Chondrocyte (in vitro differentiated cells): ENCODE data around the gene RCN1. TPM values are rescaled to one million over a fixed set of nuclear protein-coding genes. Genes with fewer than 3 reads are reported as not detected.
A peak's percentile ranks its signal among the peaks of the same experiment; 100 is the strongest.

Experiments
- DNase-seq: peaks from one replicate; pipeline ENCODE4 v3.0.0; 2021; ENCODE audit warnings: mixed read lengths, low spot score
- H3K27ac Mint-ChIP-seq: one replicate; pipeline ENCODE4 v1.8.0; 2021; ENCODE audit warnings: mild to moderate bottlenecking, moderate library complexity, mixed read lengths; ENCODE audit not compliant: unreplicated experiment
- H3K27me3 Mint-ChIP-seq: 2 replicates; pipeline ENCODE4 v1.8.0; 2021; ENCODE audit warnings: low read depth, mixed read lengths
- H3K36me3 Mint-ChIP-seq: 2 replicates; pipeline ENCODE4 v1.8.0; 2021; ENCODE audit warnings: low read depth, mixed read lengths
- H3K4me1 Mint-ChIP-seq: 2 replicates; pipeline ENCODE4 v1.8.0; 2021; ENCODE audit warnings: low read depth, mild to moderate bottlenecking, mixed read lengths
- H3K4me3 Mint-ChIP-seq: one replicate; pipeline ENCODE4 v1.8.0; 2021; ENCODE audit warnings: mild to moderate bottlenecking, moderate library complexity, mixed read lengths; ENCODE audit not compliant: unreplicated experiment
- H3K9me3 Mint-ChIP-seq: 2 replicates; pipeline ENCODE4 v1.8.0; 2021; ENCODE audit warnings: low read depth, mixed read lengths
- total RNA-seq: library from RNA; stranded (reverse); gene quantifications from 3 replicates; pipeline ENCODE4 v1.2.1, GENCODE V29; 2021
- TF ChIP-seq, protein P1 (sequence below): fragments of 200-600 bp; sonication (generic); IDR thresholded peaks from 2 replicates; pipeline ENCODE4 v1.5.0; 2021; ENCODE audit warnings: antibody characterized with exemption, mild to moderate bottlenecking, moderate library complexity

Gene RCN1
- total RNA-seq, 1 donor from 2014 or later: 232 TPM

DNA sequence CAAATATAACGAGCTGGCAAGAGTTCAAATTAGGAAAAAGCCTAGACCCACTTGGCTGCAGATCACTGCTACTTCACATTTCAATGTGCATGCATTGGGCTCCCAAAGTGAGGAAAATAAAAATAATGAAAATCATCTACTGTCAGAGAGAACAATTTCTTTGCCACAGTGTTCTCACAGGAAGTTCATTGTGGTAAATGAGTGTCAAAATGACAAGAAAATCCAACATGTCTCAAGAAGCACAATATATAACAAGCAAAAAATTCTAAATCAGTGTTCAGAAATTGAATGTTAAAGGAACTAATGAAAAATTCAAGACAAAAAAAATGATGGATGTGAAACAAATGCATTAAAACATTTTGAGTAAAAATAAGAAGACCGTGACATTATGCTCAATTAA lies 31.3 kb downstream of the RCN1 start:
- no peak overlapping the region for H3K27ac Mint-ChIP-seq
- H3K27me3 Mint-ChIP-seq: peaks cover 32% of the 10 kb centered on the region
- H3K4me3 Mint-ChIP-seq: no peak overlapping the region
- peaks cover 5% of the 10 kb centered on the region for H3K36me3 Mint-ChIP-seq
- TF ChIP-seq, protein P1, sequence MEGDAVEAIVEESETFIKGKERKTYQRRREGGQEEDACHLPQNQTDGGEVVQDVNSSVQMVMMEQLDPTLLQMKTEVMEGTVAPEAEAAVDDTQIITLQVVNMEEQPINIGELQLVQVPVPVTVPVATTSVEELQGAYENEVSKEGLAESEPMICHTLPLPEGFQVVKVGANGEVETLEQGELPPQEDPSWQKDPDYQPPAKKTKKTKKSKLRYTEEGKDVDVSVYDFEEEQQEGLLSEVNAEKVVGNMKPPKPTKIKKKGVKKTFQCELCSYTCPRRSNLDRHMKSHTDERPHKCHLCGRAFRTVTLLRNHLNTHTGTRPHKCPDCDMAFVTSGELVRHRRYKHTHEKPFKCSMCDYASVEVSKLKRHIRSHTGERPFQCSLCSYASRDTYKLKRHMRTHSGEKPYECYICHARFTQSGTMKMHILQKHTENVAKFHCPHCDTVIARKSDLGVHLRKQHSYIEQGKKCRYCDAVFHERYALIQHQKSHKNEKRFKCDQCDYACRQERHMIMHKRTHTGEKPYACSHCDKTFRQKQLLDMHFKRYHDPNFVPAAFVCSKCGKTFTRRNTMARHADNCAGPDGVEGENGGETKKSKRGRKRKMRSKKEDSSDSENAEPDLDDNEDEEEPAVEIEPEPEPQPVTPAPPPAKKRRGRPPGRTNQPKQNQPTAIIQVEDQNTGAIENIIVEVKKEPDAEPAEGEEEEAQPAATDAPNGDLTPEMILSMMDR: no peak
- peaks cover 10% of the 10 kb centered on the region for H3K9me3 Mint-ChIP-seq
- no peak for DNase-seq
- no peaks in the 10 kb centered on the region for H3K4me1 Mint-ChIP-seq

DNA sequence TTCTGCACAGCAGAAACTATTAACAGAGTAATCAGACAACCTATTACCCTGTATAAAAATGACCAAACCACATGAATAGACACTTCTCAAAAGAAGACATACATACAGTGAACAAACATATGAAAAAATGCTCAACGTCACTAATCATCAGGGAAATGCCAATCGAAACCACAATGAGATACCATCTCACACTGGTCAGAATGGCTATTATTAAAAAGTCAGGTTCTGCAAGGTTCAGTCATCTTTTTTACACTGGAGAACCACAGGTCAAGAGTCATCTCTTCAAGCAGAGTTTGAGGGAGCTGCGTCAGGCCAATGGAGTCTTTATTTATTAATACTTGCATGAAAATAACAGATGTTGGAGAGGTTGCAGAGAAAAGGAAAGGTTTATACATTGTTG lies 40.4 kb downstream of the RCN1 start:
- H3K4me3 Mint-ChIP-seq: no peak overlapping the region
- no peak for DNase-seq
- H3K27me3 Mint-ChIP-seq: peaks cover 20% of the 10 kb centered on the region

DNA sequence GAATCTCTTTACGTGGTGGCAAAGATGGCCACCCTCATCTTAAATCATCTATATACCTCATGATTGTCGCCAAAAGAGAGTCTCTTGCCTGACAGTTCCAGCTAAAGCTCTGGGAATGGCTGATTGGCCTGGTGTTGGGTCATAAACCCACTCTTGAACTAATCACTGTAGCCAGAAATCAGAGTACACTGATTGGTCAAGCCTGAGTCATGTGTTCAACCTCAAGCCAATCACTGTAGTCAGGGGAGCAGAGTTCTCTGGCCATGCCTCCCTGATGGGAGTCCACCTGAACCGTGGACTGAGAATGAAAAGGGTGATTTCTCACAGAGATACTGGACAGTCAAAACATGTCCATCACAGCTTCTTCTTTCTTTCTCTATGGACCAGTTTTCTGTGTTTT lies 45.8 kb downstream of the RCN1 start:
- Mint-ChIP-seq H3K9me3 (peaks cover 3% of the 10 kb centered on the region), H3K4me1 (peaks cover 12% of the 10 kb centered on the region), H3K27ac (peak overlapping the region; percentile 60), H3K27me3 (no peaks in the 10 kb centered on the region), H3K4me3 (no peak overlapping the region), H3K36me3 (no peaks in the 10 kb centered on the region)
- DNase-seq: no peak
- TF ChIP-seq, protein P1: no peak

More for the DNA sequence above, 40.4 kb downstream of the RCN1 start:
- no peak overlapping the region for H3K27ac Mint-ChIP-seq
- TF ChIP-seq, protein P1: no peak
- H3K9me3 Mint-ChIP-seq: peaks cover 14% of the 10 kb centered on the region
- H3K4me1 Mint-ChIP-seq: no peaks in the 10 kb centered on the region
- H3K36me3 Mint-ChIP-seq: no peaks in the 10 kb centered on the region

DNA sequence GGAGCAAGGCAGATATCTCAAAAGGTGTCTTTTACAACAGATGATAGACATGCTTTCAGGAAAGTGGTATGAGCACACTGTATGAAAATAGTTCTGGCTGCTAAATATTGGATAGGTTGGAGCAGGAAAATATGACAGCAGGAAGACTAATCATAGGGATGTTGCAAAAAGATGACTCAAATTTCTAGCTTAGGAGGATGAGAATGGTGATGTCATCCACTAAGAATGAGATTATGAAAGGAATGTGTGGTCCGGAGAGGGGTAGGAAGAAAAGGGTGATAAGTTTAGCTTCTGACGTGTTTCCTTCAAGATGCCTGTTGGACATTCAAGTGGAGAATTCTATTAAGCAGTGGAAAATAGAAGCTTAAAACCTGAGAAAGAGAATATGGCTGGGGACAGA lies 46.4 kb downstream of the RCN1 start:
- Mint-ChIP-seq H3K27me3 (no peaks in the 10 kb centered on the region), H3K36me3 (no peaks in the 10 kb centered on the region), H3K9me3 (peaks cover 3% of the 10 kb centered on the region), H3K4me3 (no peak overlapping the region), H3K27ac (peak overlapping the region; percentile 60), H3K4me1 (peaks cover 12% of the 10 kb centered on the region)
- TF ChIP-seq, protein P1: no peak
- no peak for DNase-seq

DNA sequence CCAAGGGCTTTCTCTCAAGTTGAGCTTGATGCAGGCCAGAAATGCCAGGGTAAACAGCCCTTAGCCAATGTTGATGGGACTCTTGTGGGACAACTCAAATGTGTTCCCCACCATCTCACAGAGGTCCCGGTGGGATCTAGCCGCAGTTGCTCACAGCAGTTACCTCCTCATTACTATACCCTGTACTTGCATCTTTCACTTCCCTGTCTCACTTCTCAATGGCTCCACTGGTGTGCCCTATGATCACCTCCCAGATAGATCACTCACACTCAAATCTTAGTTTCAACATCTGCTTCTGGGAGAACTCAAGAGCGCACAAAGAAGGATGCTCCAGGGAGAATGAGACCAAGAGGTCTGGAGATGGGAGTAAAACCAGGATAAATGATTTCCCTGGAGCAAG lies 47.0 kb downstream of the RCN1 start:
- Mint-ChIP-seq H3K4me3 (no peak overlapping the region), H3K9me3 (peaks cover 3% of the 10 kb centered on the region), H3K27ac (no peak overlapping the region), H3K36me3 (no peaks in the 10 kb centered on the region), H3K4me1 (peaks cover 12% of the 10 kb centered on the region), H3K27me3 (no peaks in the 10 kb centered on the region)
- TF ChIP-seq, protein P1: no peak
- no peak for DNase-seq
